ENCODE data around the gene ZP4.

DNA sequence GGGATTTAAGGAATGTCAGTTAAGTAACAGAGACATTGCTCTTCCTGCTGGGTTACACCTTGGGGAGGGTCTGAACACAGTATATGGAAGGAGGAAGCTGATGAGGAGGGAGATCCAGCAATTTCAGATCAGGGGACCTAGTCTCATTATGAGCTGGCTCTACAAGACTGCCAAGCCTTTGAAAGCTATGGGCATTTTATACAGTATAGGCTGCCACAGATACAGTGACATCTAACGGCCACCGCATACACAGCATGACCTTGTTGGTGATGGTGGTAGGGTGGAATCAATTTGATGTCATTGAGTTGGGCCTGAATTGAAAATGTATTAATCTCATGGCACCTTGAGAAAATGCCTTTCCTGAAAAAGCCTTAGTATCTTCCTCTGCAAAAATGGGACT, 22.6 kb upstream of the ZP4 start:
- TF ChIP-seq POLR2AphosphoS5 (IDR thresholded peaks at IDR 0.05) (no peak), POLR2A (IDR thresholded peaks at IDR 0.05) (no peak), EP300 (IDR thresholded peaks at IDR 0.05; ENCODE audit: low read depth) (no peak)
- TF ChIP-seq, protein P1, sequence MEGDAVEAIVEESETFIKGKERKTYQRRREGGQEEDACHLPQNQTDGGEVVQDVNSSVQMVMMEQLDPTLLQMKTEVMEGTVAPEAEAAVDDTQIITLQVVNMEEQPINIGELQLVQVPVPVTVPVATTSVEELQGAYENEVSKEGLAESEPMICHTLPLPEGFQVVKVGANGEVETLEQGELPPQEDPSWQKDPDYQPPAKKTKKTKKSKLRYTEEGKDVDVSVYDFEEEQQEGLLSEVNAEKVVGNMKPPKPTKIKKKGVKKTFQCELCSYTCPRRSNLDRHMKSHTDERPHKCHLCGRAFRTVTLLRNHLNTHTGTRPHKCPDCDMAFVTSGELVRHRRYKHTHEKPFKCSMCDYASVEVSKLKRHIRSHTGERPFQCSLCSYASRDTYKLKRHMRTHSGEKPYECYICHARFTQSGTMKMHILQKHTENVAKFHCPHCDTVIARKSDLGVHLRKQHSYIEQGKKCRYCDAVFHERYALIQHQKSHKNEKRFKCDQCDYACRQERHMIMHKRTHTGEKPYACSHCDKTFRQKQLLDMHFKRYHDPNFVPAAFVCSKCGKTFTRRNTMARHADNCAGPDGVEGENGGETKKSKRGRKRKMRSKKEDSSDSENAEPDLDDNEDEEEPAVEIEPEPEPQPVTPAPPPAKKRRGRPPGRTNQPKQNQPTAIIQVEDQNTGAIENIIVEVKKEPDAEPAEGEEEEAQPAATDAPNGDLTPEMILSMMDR (IDR thresholded peaks at IDR 0.05) = no peak
